AG20443 (cell line): ENCODE measurements around the gene STAM2.
"Not testable (repeated sequence)": the region's sequence is repeated elsewhere in the genome, so short reads cannot be mapped to it uniquely, and the experiment has no call there.

Source experiments
- DNase-seq: peaks from one replicate; pipeline ENCODE4 v3.0.0; 2012; ENCODE audit warnings: low spot score, mixed read lengths

Gene STAM2

DNA sequence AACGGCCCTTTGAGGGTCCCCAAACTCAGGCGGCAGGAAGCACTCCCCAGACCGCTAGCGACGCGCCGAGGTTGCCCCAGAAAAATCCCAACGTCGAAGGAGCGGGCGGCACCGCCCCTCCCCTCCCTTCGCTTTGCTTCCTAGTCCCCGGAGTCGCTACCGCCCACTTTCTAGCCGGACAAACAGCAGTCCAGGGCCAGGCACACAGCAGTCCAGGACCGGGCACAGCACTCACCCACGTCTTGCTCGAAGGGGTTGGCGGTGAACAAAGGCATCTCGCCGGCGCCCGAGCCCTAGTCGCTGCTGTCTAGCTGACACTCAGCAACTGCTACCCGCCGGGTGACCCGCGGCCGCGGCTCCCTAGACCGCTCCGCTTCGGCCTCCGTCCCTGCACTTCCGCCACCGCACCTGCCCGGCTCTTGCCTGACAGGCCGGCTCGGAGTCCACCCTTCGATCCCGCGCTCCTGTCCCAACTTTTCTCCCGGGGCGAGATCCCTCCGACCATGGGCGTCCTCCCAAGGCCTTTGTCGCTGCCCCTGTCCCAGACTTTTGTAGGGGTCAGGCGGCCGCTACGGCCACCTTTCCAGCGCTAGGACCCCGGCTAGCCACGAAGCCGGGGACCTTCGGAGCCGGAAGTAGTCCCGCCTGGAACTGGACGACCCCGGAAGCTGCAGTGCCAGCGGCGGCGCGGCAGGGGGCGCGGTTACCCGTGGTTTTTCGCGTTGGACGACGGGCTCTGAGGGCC lies at the start of gene STAM2:
Gene STAM2 (minus strand): TSS at position 396 of the 745 bp plus-strand sequence. CDS start 121 bp downstream, at position 275.
- peak; percentile 97 for DNase-seq

DNA sequence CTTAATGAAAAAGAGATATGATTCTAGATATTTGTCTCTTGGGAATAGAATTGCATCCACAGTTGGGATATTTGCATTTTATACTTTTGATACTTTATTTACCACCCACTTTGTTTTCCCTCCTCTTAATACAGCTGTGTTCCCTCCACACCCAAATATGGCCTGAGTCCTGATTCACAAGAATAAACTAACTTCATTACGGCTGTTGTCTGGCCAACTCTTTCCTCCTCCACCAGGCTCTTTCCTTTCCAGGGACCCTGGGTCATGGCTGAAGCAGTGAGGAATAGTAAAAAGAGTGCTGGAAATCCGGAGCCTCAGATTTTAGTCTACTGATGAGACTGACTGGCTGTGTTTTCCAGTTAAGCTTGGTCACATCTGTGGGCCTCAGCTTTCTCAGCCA lies 48.4 kb upstream of the STAM2 start:
- no peak for DNase-seq

DNA sequence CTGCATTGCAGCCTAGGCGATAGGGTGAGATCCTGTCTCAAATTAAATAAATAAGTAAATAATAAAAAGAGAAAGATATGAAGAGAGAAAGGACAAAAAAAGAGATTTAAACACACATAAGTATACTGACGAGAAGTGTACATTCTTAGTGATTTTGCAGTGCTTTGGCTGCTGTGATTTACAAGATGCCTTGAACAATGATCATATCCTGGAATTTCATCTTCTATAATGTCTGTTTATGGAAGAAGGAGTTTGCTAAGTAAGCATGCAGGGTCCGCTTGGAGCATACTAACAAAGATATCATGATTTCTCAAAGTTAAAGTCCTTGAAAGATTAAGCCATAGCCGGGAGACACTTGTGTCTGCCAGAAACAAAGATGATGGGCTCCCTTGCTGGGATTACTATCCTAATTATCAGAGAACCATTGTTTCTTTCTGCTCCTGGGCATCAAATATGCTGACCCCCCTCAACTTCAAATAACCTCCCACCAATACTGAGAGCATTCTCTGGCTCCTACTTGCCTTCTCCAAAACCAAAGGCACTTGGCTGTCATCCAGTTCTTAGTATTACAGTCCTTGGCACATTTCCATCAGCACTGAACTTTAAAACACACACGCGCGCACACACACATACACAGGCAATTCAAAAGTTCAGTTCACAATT lies 47.5 kb upstream of the STAM2 start:
- DNase-seq = peak; percentile 29

DNA sequence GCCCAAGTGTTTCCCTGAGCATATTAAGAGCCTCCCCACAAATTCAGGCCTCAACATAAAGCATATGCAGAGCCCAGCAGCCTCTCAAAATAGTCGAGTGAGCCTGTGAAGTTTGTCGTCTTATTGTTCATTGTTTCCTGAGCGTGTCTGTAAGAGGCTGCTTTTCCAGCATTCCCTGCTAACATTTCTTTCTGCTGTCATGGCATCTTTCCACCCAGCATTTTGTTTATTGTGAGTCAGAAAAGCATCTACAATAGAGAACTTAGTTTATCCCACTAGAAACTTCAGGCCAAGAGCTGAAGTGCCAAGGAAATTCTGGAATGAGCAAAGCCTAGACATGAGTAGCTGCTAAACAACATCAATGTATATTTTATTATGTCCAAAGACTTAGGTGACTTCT lies 46.3 kb upstream of the STAM2 start:
- DNase-seq = peak; percentile 67

DNA sequence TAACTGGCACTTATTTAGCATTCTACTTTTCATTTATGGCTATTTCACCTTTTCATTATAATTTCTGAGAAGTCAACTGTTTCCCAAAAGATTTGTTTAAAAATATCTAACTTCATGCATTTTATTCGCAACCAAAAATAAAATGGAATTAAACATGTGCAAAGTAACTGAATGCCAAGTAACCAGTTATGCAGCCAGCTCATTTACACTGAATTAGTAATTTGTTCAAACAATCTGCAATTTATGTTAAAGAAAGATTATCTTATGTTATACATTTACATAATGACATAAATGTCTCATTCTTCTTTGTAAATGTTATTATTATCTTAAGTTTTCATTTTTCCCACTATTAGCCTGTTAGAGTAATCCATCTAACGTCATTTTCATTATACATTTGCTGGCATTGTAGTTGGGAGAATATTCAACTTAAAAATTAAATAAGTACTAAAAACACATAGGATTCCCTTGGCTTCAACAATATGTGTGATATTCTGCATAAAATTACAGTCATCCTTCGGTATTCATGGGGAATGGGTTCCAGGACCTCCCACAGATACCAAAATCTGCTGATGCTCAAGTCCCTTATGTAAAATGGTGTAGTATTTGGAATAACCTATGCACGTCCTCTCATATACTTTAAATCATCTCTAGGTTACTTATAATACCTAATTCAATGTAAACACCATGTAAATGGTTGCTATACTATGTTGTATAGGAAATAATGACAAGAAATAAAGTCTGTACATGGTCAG lies 43.7 kb upstream of the STAM2 start:
- no peak for DNase-seq

DNA sequence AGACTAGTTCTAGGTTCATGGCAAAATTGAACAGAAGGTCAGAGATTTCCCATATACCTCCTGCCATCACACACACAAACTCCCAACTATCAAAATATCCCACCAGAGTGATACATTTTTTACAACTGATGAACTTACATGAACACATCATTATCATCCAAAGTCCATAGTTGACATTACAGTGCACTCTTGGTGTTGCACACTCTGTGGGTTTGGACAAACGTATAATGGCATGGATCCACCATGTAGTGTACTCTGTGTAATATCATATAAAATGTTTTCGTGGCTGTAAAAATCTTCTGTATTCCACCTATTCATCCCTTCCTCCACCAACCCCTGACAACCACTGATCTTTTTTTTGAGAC lies 25.9 kb upstream of the STAM2 start:
- DNase-seq = no peak

DNA sequence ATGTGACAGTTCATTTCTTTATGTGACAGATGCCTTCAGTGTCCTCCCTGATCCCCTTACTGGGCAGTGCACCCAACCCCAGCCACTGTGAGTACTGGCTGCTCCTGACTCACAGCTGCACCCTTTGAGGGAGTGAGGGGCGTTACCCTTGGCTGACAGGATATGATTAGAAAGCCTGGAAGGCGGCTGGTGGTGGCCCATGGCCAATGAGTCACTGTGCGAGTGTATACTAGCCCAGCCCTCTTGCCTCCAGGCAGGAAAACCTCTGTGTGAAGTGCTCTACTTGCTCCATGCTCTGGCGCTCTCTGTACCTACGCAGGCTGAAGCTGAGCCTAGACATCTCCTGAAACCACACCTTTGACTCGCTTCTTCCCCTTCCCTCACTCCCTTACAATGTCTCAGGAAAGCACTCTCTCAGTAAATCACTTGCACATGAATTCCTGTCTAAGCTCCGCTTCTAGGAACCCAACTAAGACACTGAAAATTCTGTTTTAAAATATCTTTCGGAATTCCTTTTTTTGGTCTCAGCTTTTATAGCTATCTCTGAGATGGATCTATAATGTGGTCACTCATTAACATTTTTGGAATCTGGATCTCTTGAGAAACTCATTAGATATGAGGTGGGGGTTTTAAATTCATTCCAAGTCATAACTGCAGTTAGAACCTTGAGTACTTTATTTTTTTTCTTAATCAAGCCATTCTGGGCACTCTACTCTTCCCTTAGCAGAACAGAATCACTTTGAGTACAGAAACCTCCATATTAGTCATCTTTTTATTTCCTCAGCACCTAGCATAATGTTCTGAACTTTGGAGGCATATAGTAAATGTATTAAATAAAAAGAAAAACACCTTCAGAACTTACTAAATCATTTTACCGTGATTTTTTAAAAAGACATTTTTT lies 25.3 kb upstream of the STAM2 start:
- peak; percentile 94 for DNase-seq

DNA sequence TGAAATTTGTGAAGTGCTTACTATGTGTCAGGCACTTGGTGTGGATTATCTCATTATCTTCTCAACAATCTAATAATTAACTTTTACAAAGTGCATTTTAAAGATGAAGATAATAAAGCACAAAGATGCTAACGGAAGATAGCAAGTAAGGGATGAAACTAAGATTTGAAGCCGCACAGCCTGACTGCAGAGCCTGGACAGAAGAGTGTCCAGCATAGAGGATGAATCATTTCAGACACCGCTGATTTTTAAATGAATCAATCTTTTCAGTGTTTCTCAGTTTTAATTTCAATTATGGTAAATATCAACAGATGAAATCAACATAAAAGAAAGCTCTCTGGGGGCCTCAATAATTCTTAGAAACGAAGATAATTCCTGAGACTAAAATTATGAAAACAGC lies 24.5 kb upstream of the STAM2 start:
- peak; percentile 15 for DNase-seq

DNA sequence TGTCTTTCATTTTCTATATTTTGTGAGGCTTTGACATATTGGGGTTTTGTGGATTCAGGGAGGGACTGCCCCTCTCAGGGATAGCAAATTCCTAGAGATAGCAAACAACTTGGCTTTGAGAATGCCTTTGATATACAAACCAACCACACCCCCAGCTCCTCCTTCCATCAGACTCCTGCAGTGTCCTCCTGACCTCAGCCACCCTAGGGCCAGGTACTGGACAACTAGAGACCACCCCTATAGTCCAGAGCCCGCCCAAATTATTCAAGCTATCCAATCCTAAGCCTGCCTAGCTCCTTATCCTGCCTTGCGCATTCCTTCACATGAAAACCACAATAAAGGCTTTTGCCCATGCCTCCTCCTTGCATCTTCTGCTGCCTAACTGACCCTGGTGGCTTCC lies 22.9 kb upstream of the STAM2 start:
- DNase-seq = no peak

DNA sequence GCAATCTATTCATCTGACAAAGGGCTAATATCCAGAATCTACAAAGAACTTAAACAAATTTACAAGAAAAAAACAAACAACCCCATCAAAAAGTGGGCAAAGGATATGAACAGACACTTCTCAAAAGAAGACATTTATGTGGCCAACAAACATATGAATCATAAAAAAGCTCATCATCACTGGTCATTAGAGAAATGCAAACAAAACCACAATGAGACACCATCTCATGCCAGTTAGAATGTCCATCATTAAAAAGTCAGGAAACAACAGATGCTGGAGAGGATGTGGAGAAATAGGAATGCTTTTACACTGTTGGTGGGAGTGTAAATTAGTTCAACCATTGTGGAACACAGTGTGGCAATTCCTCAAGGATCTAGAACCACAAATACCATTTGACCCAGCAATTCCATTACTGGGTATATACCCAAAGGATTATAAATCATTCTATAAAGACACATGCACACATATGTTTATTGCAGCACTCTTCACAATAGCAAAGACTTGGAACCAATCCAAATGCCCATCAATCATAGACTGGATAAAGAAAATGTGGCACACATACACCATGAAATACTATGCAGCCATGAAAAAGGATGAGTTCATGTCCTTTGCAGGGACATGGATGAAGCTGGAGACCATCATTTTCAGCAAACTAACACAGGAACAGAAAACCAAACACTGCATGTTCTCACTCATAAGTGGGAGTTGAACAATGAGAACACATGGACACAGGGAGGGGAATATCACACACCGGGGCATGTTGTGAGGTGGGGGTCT lies 22.1 kb upstream of the STAM2 start:
- DNase-seq = not testable (repeated sequence)

DNA sequence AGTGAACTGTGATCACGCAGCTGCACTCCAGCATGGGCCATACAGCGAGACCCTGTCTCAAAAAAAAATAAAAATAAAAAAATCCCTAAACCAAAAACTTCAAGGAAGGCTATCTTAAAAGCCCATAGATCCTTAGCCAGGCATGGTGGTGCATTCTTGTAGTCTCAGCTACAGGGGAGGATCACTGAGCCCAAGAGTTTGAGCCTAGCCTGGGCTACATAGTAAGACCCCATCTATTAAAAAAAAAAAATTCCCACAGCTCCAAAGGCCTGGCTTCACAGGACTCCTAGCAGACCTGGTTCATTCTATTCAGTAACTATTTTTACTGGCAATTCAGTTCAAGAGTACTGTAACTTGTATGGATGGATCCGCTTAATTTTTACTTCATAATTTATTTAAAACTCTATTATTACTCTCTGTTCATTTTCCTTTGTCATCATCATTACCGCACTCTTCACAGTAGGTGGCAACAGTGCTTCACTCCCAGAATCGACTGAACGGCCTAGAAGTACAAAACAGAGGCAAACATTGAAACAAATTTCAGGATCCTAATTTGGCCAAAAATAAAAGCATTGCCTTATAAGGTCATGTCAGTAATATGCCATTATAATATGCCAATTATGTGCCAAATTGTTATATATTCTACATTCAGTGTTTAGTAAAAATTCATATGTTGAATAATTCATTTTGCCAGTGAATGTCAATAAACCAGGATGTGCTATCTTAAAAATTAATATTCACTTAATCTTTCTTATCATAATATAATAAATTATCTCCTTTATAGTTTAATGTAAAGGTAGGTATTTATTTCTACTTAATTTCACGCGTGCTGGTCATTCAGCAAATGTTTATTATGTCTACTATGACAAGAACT lies 14.3 kb upstream of the STAM2 start:
- DNase-seq = peak; percentile 76

DNA sequence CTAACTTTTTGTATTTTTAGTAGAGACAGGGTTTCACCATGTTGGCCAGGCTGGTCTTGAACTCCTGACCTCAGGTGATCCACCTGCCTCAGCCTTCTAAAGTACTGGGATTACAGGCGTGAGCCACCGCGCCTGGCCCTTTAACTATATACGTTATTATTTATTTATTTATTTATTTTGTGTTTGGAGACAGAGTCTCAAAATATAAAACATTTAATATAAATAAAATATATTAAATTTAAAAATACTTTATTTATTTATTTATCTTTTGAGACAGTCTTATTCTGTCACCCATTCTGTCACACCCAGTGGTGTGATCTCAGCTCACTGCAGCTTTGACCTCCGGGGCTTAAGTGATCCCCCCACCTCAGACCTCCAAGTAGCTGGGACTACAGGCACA lies 11.2 kb upstream of the STAM2 start:
- not testable (repeated sequence) for DNase-seq

DNA sequence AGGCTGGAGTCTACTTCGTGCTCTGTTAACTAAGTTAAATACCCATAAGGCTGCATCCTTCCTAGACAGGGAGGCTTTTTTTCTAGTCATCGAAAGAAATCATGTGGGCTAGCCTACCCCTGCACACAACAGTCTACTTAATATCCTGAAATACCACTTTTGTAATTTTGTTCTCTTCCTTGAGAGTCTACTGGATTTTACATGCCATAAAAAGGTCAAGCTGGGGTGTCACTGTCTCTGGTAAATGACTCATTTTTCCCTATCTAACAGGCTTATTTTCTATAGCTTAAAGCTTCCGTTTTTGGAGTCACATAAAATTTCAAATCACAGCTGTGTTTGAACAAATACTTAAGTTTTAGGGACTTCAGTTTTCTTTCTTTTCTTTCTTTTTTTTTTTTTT lies 10.7 kb upstream of the STAM2 start:
- no peak for DNase-seq

DNA sequence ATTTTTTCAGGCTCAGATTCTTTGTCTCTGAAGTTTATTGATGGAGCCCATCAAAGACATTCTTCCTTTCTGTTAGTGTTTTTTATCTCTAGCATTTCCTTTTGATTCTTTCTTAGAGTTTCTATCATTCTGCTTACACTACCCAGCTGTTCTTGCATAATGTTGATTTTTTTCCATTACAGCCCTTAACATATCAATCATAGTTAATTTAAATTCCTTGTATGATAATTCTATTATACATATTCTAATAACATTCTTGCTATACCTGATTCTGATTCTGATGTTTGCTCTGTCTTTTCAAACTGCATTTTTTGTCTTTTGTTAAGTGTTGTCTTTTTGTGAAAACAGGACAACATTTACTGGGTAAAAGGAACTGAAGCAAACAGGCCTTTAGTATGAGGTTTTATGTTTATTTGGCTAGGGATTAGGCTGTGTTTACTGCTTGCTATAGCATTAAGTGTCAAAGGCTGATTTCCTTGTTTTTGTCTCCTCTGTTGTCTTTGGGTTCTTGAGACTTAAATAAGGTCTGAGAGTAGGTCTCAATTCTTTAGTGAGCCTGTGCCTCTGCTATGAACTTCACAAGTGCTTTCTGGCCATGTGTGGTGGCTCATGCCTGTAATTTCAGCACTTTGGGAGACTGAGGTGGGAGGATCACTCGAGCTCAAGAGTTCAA lies 8.0 kb upstream of the STAM2 start:
- no peak for DNase-seq

DNA sequence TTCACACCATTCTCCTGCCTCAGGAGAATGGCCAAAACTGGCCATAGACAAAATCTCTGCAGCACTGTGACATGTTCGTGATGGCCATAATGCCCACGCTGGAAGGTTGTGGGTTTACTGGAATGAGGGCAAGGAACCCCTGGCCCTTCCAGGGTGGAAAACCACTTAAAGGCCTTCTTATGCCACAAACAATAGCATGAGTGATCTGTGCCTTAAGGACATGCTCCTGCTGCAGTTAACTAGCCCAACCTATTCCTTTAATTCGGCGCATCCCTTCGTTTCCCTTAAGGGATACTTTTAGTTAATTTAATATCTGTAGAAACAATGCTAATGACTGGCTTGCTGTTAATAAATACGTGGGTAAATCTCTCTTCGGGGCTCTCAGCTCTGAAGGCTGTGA lies 2.1 kb upstream of the STAM2 start:
- not testable (repeated sequence) for DNase-seq

DNA sequence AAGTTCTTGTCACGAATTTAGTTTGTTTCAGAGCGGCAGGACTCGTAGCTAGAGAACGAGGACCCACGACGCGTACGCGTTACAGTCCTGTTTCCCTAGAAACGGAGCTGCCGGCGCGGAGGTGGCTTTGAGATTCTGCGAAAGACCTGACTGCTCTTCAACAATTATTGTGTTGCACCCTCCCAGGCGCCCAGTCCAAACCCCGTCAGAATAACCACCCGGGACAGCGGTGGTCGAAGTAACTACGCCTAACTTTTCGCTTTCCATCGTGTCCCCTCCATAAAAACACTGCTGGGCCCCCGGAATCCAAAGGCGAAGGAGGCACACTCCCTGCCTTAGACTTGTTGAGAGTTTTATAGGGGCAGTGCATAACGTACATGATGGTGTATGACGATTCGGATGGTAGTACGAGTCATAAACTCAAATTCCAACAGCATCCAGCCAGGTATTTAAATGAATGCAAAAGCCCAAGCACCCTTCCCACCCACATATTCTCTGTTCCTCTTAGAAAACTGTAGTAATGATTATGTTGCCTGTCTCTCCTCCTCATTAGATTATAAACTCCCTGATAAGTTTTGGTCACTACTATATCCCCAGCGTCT lies 651 bp upstream of the STAM2 start:
- no peak for DNase-seq

DNA sequence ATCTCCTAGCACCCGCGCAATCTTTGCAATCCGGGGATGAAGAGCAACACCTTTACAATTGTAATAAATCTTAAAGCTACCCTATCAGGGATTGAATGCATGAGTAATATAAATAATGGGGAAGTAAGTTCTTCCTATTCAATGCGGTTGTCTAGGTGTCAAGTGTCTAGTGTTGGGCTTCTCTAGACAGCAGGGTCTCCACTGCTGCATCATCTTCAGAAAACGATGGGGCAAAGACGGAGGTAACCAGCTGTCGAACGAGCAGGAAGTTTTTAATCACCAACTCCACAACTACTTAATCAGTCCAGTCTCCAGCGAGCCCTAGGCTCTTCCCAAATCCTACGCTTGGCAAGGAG lies 573 bp downstream of the STAM2 start:
- no peak for DNase-seq

DNA sequence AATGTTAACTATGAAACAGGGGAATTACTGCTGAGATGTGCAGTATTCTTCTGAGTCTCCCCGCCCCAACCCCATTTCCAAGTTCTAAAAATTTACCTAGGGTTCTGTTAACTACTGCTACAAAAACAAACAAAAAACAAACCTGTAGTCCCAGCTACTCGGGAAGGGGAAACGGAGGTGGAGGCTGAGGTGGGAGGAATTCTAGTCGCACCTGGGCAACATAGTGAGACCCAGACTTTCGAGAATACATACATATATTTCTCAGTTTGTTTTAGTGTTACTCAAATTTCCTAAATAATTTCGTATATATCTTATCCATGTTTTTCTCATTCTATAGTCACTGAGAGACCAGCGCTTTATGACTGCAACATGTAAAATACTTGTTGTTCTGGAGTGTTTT lies 989 bp downstream of the STAM2 start:
- no peak for DNase-seq

DNA sequence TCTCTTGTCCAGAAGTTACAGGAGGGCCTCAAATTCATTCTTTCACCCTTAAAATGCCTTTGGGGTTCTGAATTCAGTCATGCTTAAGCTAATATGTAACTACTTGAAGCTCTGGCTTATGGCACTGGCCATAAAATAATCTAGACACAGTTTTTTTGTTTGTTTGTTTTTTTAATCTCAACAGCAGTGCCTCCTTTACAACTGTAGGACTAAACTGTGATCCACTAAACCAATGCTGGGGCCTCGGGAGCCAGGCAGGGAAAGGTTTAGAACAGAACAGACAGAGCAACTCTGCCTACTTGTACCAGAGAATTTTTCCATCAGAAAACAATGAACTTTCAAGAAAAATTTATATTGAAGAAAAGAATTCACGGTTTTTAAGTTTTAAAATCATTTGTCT lies 1.7 kb downstream of the STAM2 start:
- DNase-seq = no peak
